HepG2 (cell line): Measurements from ENCODE around the gene ARHGAP25. TPM values are rescaled to one million over a fixed set of nuclear protein-coding genes. Genes with fewer than 3 reads are reported as not detected.

Experiments
- ATAC-seq: fragments of 200-7000 bp; cut with Tn5 transposase; 3 replicates; pipeline ENCODE4 v1.9.1; 2020; ENCODE audit warnings: mild to moderate bottlenecking, moderate library complexity
- BruUV-seq: library from RNA; stranded (reverse); fragments of 400-500 nt; replicated peaks from 2 replicates; lab custom pipeline; 2021; lab: Mats Ljungman, UMichigan
- CTCF ChIA-PET: fragments of 300-600 bp; formaldehyde crosslinking; extraction: SDS; loops from one replicate; lab custom pipeline; 2021; ENCODE audit warnings: low total read pairs, inconsistent platforms, low intra/inter-chr PET ratio; lab: Yijun Ruan, JAX
- POLR2A ChIA-PET: fragments of 350-600 bp; sonication (Branson Sonifier 250); formaldehyde crosslinking; loops from one replicate; lab custom pipeline; 2020; ENCODE audit warnings: antibody characterized with exemption, inconsistent platforms; lab: Yijun Ruan, JAX
- DNase-seq: peaks from one replicate; pipeline ENCODE4 v3.0.0-alpha.2; 2015; ENCODE audit warnings: low spot score
- FAIRE-seq: peaks from 3 replicates; lab custom pipeline; 2011; peaks lifted over from hg19 to GRCh38; lab: Jason Lieb, UNC
- H2AFZ ChIP-seq: one replicate; pipeline ENCODE4 v1.6.1; 2011; ENCODE audit warnings: low read length, inconsistent platforms
- H3K27ac ChIP-seq: fragments of 300-600 bp; 3 replicates; pipeline ENCODE4 v1.8.0; 2011; ENCODE audit warnings: mixed run types, mild to moderate bottlenecking, mixed read lengths, low read length, inconsistent platforms; ENCODE audit not compliant: insufficient read depth; ENCODE audit errors: extremely low read length
- H3K27me3 ChIP-seq, 2 experiments: fragments of 200-600 bp in 1 of 2; 2 replicates in 1 of 2; 3 replicates in 1 of 2; pipeline versions ENCODE4 v1.6.0 to v1.8.0; 2011; ENCODE audit warnings: low read length in 2 of 2, mild to moderate bottlenecking in 2 of 2, moderate library complexity in 2 of 2, inconsistent platforms in 1 of 2; ENCODE audit not compliant: insufficient read depth in 2 of 2, control insufficient read depth in 1 of 2
- H3K36me3 ChIP-seq, 2 experiments: fragments of 200-600 bp in 1 of 2; replicated peaks in 1 of 2; 2 replicates in 1 of 2; 3 replicates in 1 of 2; pipeline versions ENCODE4 v1.5.1 to v1.8.0; 2011; ENCODE audit warnings: low read length in 2 of 2, inconsistent platforms in 1 of 2; ENCODE audit not compliant: insufficient read depth in 2 of 2, control insufficient read depth in 1 of 2
- H3K4me1 ChIP-seq: 2 replicates; pipeline ENCODE4 v1.5.1; 2012; ENCODE audit warnings: low read length, inconsistent platforms; ENCODE audit not compliant: insufficient read depth
- H3K4me2 ChIP-seq: 2 replicates; pipeline ENCODE4 v1.6.0; 2011; ENCODE audit warnings: low read depth, low read length, inconsistent platforms
- H3K4me3 ChIP-seq, 3 experiments: fragments of 200-600 bp in 1 of 3; sonication (generic), shearing (Covaris generic) in 1 of 3; replicated peaks in 1 of 3; 2 replicates each; pipeline ENCODE4 v1.5.1; 2011 to 2016; ENCODE audit warnings: low read length in 3 of 3, inconsistent platforms in 2 of 3, low read depth in 2 of 3, mild to moderate bottlenecking in 2 of 3, control low read depth in 1 of 3, mixed read lengths in 1 of 3; ENCODE audit not compliant: insufficient read depth in 1 of 3
- H3K79me2 ChIP-seq: one replicate; pipeline ENCODE4 v1.6.1; 2011; ENCODE audit warnings: low read length, inconsistent platforms; ENCODE audit not compliant: insufficient read depth
- H3K9ac ChIP-seq: 2 replicates; pipeline ENCODE4 v1.6.0; 2011; ENCODE audit warnings: mild to moderate bottlenecking, low read depth, low read length, inconsistent platforms; ENCODE audit not compliant: insufficient read depth
- H3K9me3 ChIP-seq: 2 replicates; pipeline ENCODE4 v1.5.1; 2012; ENCODE audit warnings: mild to moderate bottlenecking, low read length
- H4K20me1 ChIP-seq: 2 replicates; pipeline ENCODE4 v1.6.0; 2011; ENCODE audit warnings: inconsistent platforms, mild to moderate bottlenecking, low read length, moderate library complexity; ENCODE audit not compliant: insufficient read depth
- ASH2L ChIP-seq: fragments of 300-600, 200-600 bp; sonication (generic); IDR thresholded peaks from 2 replicates; pipeline ENCODE4 v1.7.0; 2017; ENCODE audit warnings: low read depth, mild to moderate bottlenecking, moderate library complexity, mixed read lengths, low read length; ENCODE audit not compliant: insufficient read length
- NFIB ChIP-seq: sonication (generic); formaldehyde crosslinking; IDR thresholded peaks from 2 replicates; pipeline ENCODE4 v1.9.0; 2021; ENCODE audit warnings: missing genetic modification reagents, mild to moderate bottlenecking, borderline replicate concordance
- SMARCC2 ChIP-seq: fragments of 450-650 bp; IDR thresholded peaks from 2 replicates; pipeline ENCODE4 v1.6.1; 2017; ENCODE audit warnings: antibody characterized with exemption, mild to moderate bottlenecking
- ZNF34 ChIP-seq: sonication (generic); formaldehyde crosslinking; IDR thresholded peaks from 2 replicates; pipeline ENCODE4 v1.4.0; 2020; ENCODE audit warnings: mild to moderate bottlenecking, missing genetic modification reagents, borderline replicate concordance
- ZSCAN12 ChIP-seq: sonication (generic); formaldehyde crosslinking; IDR thresholded peaks from 2 replicates; pipeline ENCODE4 v1.9.0; 2021; ENCODE audit warnings: mild to moderate bottlenecking, missing genetic modification reagents
- WGBS: methylation state at CpG from one replicate; pipeline ENCODE4 v1.1.6; 2017; ENCODE audit warnings: low lambda C conversion rate; 5-methylcytosine and 5-hydroxymethylcytosine counted together
- in situ Hi-C: cut with HindIII; loops from 2 replicates; pipeline ENCODE4 v1.10.0; 2017; ENCODE audit warnings: low pct_unique_long_range_greater_than_20kb; ENCODE audit not compliant: extremely low pct_ligation_motif_present
- intact Hi-C: fragments of 100-400 bp; cut with micrococcal nuclease; formaldehyde crosslinking; loops from one replicate; pipeline ENCODE4 v1.10.0; 2022; ENCODE audit not compliant: unreplicated experiment
- polyA plus RNA-seq, 8 experiments: library from polyadenylated mRNA; depleted of rRNA in 3 of 8; stranded (reverse) in 7 of 8; unstranded in 1 of 8; fragments of >200 nt; fragmentation: Illumina TruSeq in 4 of 8; extraction: Trizol in 4 of 8; gene quantifications; 2 replicates each; pipeline versions ENCODE4 v1.2.1 to v1.2.3, GENCODE V29; 2011 to 2016; ENCODE audit warnings: low read depth in 4 of 8, missing spikeins in 1 of 8, mixed read lengths in 1 of 8; ENCODE audit not compliant: insufficient read depth in 1 of 8
- total RNA-seq, 5 experiments: library from RNA; depleted of rRNA; stranded (reverse); fragments of >200 nt; fragmentation: Illumina TruSeq; extraction: Trizol; gene quantifications; 2 replicates each; pipeline ENCODE4 v1.2.3, GENCODE V29; 2016; ENCODE audit warnings: low read depth in 1 of 5
- TF ChIP-seq, protein P1 (sequence below): sonication (generic); formaldehyde crosslinking; IDR thresholded peaks from 2 replicates; pipeline ENCODE4 v1.4.0; 2020; ENCODE audit warnings: missing genetic modification reagents, borderline replicate concordance

Gene ARHGAP25
- total and polyA plus RNA-seq, 2 of the 13 experiments (the other 11 are each of a cell fraction or from before 2014, with no cell fraction given), result not detected

DNA sequence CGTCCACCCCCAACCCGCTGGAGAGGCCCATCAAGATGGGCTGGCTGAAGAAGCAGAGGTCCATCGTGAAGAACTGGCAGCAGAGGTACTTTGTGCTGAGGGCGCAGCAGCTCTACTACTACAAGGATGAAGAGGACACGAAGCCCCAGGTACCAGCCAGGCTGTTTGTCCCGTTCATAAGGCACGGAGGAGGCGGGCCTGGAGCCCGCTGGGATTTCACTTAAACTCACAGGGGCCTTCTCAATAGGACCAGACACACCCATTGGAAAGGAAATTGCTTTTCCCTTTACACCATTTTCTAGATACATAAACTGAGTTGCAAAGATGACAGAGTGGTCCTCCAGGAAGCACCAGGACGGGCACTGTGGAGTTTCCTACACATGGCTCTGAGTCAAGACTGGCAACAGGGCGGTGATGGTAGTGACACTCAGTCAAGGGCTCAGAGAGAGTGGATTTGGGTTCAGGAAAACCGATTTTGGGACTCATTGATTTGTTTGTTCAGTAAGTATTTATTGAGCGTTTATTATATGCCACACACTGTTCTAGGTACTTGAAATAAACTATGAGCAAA is 40.7 kb downstream of the ARHGAP25 start:
- in situ Hi-C loops, result no loop called here
- DNase-seq, result no peak
- no peak for TF ChIP-seq SMARCC2
- TF ChIP-seq, protein P1, sequence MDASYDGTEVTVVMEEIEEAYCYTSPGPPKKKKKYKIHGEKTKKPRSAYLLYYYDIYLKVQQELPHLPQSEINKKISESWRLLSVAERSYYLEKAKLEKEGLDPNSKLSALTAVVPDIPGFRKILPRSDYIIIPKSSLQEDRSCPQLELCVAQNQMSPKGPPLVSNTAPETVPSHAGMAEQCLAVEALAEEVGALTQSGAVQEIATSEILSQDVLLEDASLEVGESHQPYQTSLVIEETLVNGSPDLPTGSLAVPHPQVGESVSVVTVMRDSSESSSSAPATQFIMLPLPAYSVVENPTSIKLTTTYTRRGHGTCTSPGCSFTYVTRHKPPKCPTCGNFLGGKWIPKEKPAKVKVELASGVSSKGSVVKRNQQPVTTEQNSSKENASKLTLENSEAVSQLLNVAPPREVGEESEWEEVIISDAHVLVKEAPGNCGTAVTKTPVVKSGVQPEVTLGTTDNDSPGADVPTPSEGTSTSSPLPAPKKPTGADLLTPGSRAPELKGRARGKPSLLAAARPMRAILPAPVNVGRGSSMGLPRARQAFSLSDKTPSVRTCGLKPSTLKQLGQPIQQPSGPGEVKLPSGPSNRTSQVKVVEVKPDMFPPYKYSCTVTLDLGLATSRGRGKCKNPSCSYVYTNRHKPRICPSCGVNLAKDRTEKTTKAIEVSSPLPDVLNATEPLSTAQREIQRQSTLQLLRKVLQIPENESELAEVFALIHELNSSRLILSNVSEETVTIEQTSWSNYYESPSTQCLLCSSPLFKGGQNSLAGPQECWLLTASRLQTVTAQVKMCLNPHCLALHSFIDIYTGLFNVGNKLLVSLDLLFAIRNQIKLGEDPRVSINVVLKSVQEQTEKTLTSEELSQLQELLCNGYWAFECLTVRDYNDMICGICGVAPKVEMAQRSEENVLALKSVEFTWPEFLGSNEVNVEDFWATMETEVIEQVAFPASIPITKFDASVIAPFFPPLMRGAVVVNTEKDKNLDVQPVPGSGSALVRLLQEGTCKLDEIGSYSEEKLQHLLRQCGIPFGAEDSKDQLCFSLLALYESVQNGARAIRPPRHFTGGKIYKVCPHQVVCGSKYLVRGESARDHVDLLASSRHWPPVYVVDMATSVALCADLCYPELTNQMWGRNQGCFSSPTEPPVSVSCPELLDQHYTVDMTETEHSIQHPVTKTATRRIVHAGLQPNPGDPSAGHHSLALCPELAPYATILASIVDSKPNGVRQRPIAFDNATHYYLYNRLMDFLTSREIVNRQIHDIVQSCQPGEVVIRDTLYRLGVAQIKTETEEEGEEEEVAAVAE (CRISPR knock-in tag), result no peak
- no peak for TF ChIP-seq ASH2L
- no peak for TF ChIP-seq ZSCAN12 (CRISPR knock-in tag)
- TF ChIP-seq NFIB (CRISPR knock-in tag), result no peak
- TF ChIP-seq ZNF34 (CRISPR knock-in tag), result no peak
- ChIA-PET POLR2A (no interaction called here), CTCF (no interaction called here)
- H3K79me2 ChIP-seq, result no peaks in the 10 kb centered on the region
- H3K9me3 ChIP-seq, result no peaks in the 10 kb centered on the region
- H3K4me1 ChIP-seq, result no peaks in the 10 kb centered on the region
- no peak overlapping the region for H3K4me2 ChIP-seq
- no peak overlapping the region for H3K27ac ChIP-seq
- no peak overlapping the region for H2AFZ ChIP-seq
- no peak for FAIRE-seq
- BruUV-seq, result no TSS peak
- H3K36me3 ChIP-seq, result no peaks in the 10 kb centered on the region
- intact Hi-C loops, result no loop called here
- H3K27me3 ChIP-seq, result peaks cover 6 to 41% of the 10 kb centered on the region in 2 experiments
- no peak; the same call in 2 of the 3 replicates for ATAC-seq
- no peak overlapping the region for H3K9ac ChIP-seq
- WGBS, result 4% methylated on average over 12 of the region's 13 CpGs
- no peak overlapping the region for H3K4me3 ChIP-seq
- no peaks in the 10 kb centered on the region for H4K20me1 ChIP-seq
